HepG2 (cell line): ENCODE data around the gene KRTAP4-7. TPM values are rescaled to one million over a fixed set of nuclear protein-coding genes. Genes with fewer than 3 reads are reported as not detected.
"Not testable (repeated sequence)": the region's sequence is repeated elsewhere in the genome, so short reads cannot be mapped to it uniquely, and the experiment has no call there.

Experiments used
- ATAC-seq: fragments of 200-7000 bp; cut with Tn5 transposase; 3 replicates; pipeline ENCODE4 v1.9.1; 2020; ENCODE audit warnings: mild to moderate bottlenecking, moderate library complexity
- BruUV-seq: library from RNA; stranded (reverse); fragments of 400-500 nt; replicated peaks from 2 replicates; lab custom pipeline; 2021; lab: Mats Ljungman, UMichigan
- CTCF ChIA-PET: fragments of 300-600 bp; formaldehyde crosslinking; extraction: SDS; loops from one replicate; lab custom pipeline; 2021; ENCODE audit warnings: low total read pairs, inconsistent platforms, low intra/inter-chr PET ratio; lab: Yijun Ruan, JAX
- POLR2A ChIA-PET: fragments of 350-600 bp; sonication (Branson Sonifier 250); formaldehyde crosslinking; loops from one replicate; lab custom pipeline; 2020; ENCODE audit warnings: antibody characterized with exemption, inconsistent platforms; lab: Yijun Ruan, JAX
- DNase-seq: peaks from one replicate; pipeline ENCODE4 v3.0.0-alpha.2; 2015; ENCODE audit warnings: low spot score
- FAIRE-seq: peaks from 3 replicates; lab custom pipeline; 2011; peaks lifted over from hg19 to GRCh38; lab: Jason Lieb, UNC
- H2AFZ ChIP-seq: one replicate; pipeline ENCODE4 v1.6.1; 2011; ENCODE audit warnings: low read length, inconsistent platforms
- H3K27ac ChIP-seq: fragments of 300-600 bp; 3 replicates; pipeline ENCODE4 v1.8.0; 2011; ENCODE audit warnings: mixed run types, mild to moderate bottlenecking, mixed read lengths, low read length, inconsistent platforms; ENCODE audit not compliant: insufficient read depth; ENCODE audit errors: extremely low read length
- H3K27me3 ChIP-seq, 2 experiments: fragments of 200-600 bp in 1 of 2; 2 replicates in 1 of 2; 3 replicates in 1 of 2; pipeline versions ENCODE4 v1.6.0 to v1.8.0; 2011; ENCODE audit warnings: low read length in 2 of 2, mild to moderate bottlenecking in 2 of 2, moderate library complexity in 2 of 2, inconsistent platforms in 1 of 2; ENCODE audit not compliant: insufficient read depth in 2 of 2, control insufficient read depth in 1 of 2
- H3K36me3 ChIP-seq, 2 experiments: fragments of 200-600 bp in 1 of 2; replicated peaks in 1 of 2; 2 replicates in 1 of 2; 3 replicates in 1 of 2; pipeline versions ENCODE4 v1.5.1 to v1.8.0; 2011; ENCODE audit warnings: low read length in 2 of 2, inconsistent platforms in 1 of 2; ENCODE audit not compliant: insufficient read depth in 2 of 2, control insufficient read depth in 1 of 2
- H3K4me1 ChIP-seq: 2 replicates; pipeline ENCODE4 v1.5.1; 2012; ENCODE audit warnings: low read length, inconsistent platforms; ENCODE audit not compliant: insufficient read depth
- H3K4me2 ChIP-seq: 2 replicates; pipeline ENCODE4 v1.6.0; 2011; ENCODE audit warnings: low read depth, low read length, inconsistent platforms
- H3K4me3 ChIP-seq, 3 experiments: fragments of 200-600 bp in 1 of 3; sonication (generic), shearing (Covaris generic) in 1 of 3; replicated peaks in 1 of 3; 2 replicates each; pipeline ENCODE4 v1.5.1; 2011 to 2016; ENCODE audit warnings: low read length in 3 of 3, inconsistent platforms in 2 of 3, low read depth in 2 of 3, mild to moderate bottlenecking in 2 of 3, control low read depth in 1 of 3, mixed read lengths in 1 of 3; ENCODE audit not compliant: insufficient read depth in 1 of 3
- H3K79me2 ChIP-seq: one replicate; pipeline ENCODE4 v1.6.1; 2011; ENCODE audit warnings: low read length, inconsistent platforms; ENCODE audit not compliant: insufficient read depth
- H3K9ac ChIP-seq: 2 replicates; pipeline ENCODE4 v1.6.0; 2011; ENCODE audit warnings: mild to moderate bottlenecking, low read depth, low read length, inconsistent platforms; ENCODE audit not compliant: insufficient read depth
- H3K9me3 ChIP-seq: 2 replicates; pipeline ENCODE4 v1.5.1; 2012; ENCODE audit warnings: mild to moderate bottlenecking, low read length
- H4K20me1 ChIP-seq: 2 replicates; pipeline ENCODE4 v1.6.0; 2011; ENCODE audit warnings: inconsistent platforms, mild to moderate bottlenecking, low read length, moderate library complexity; ENCODE audit not compliant: insufficient read depth
- MAFK ChIP-seq, 2 experiments: IDR thresholded peaks in 1 of 2; conservative IDR thresholded peaks in 1 of 2; 2 replicates each; pipeline ENCODE4 v1.6.1; 2011; ENCODE audit warnings: improper control_type of control experiment in 2 of 2, low read length in 2 of 2
- MXD4 ChIP-seq: IDR thresholded peaks from 2 replicates; pipeline ENCODE4 v1.6.1; 2016; ENCODE audit warnings: mild to moderate bottlenecking, missing biosample characterization, missing genetic modification reagents
- PHF8 ChIP-seq: sonication (generic); formaldehyde crosslinking; IDR thresholded peaks from 2 replicates; pipeline ENCODE4 v1.5.0; 2020; ENCODE audit warnings: missing genetic modification reagents
- SUZ12 ChIP-seq: fragments of 150-350 bp; IDR thresholded peaks from 2 replicates; pipeline ENCODE4 v1.6.1; 2014; ENCODE audit warnings: low read depth, low read length
- ZBTB33 ChIP-seq: sonication (generic); formaldehyde crosslinking; IDR thresholded peaks from 2 replicates; pipeline ENCODE4 v1.4.0; 2020; ENCODE audit warnings: missing genetic modification reagents
- ZC3H13 ChIP-seq: sonication (generic); formaldehyde crosslinking; IDR thresholded peaks from 2 replicates; pipeline ENCODE4 v1.8.1; 2023; ENCODE audit warnings: mild to moderate bottlenecking, missing genetic modification reagents, moderate library complexity
- ZNF577 ChIP-seq: sonication (generic); formaldehyde crosslinking; IDR thresholded peaks from 2 replicates; pipeline ENCODE4 v1.4.0; 2020; ENCODE audit warnings: mild to moderate bottlenecking, low read depth, missing genetic modification reagents, borderline replicate concordance
- ZNF713 ChIP-seq: sonication (generic); formaldehyde crosslinking; IDR thresholded peaks from 2 replicates; pipeline ENCODE4 v1.4.0; 2020; ENCODE audit warnings: mild to moderate bottlenecking, missing genetic modification reagents
- WGBS: methylation state at CpG from one replicate; pipeline ENCODE4 v1.1.6; 2017; ENCODE audit warnings: low lambda C conversion rate; 5-methylcytosine and 5-hydroxymethylcytosine counted together
- in situ Hi-C: cut with HindIII; loops from 2 replicates; pipeline ENCODE4 v1.10.0; 2017; ENCODE audit warnings: low pct_unique_long_range_greater_than_20kb; ENCODE audit not compliant: extremely low pct_ligation_motif_present
- intact Hi-C: fragments of 100-400 bp; cut with micrococcal nuclease; formaldehyde crosslinking; loops from one replicate; pipeline ENCODE4 v1.10.0; 2022; ENCODE audit not compliant: unreplicated experiment
- polyA plus RNA-seq, 8 experiments: library from polyadenylated mRNA; depleted of rRNA in 3 of 8; stranded (reverse) in 7 of 8; unstranded in 1 of 8; fragments of >200 nt; fragmentation: Illumina TruSeq in 4 of 8; extraction: Trizol in 4 of 8; gene quantifications; 2 replicates each; pipeline versions ENCODE4 v1.2.1 to v1.2.3, GENCODE V29; 2011 to 2016; ENCODE audit warnings: low read depth in 4 of 8, missing spikeins in 1 of 8, mixed read lengths in 1 of 8; ENCODE audit not compliant: insufficient read depth in 1 of 8
- total RNA-seq, 5 experiments: library from RNA; depleted of rRNA; stranded (reverse); fragments of >200 nt; fragmentation: Illumina TruSeq; extraction: Trizol; gene quantifications; 2 replicates each; pipeline ENCODE4 v1.2.3, GENCODE V29; 2016; ENCODE audit warnings: low read depth in 1 of 5
- TF ChIP-seq, protein P1 (sequence below), 2 experiments: sonication (generic) in 1 of 2; formaldehyde crosslinking in 1 of 2; IDR thresholded peaks; 2 replicates each; pipeline versions ENCODE4 v1.4.0 to v1.6.1; 2016 to 2020; ENCODE audit warnings: borderline replicate concordance in 1 of 2, low read depth in 1 of 2, mild to moderate bottlenecking in 1 of 2, missing genetic modification reagents in 1 of 2

KRTAP4-7 gene
- total and polyA plus RNA-seq, 2 of the 13 experiments (the other 11 are each of a cell fraction or from before 2014, with no cell fraction given), result not detected

DNA sequence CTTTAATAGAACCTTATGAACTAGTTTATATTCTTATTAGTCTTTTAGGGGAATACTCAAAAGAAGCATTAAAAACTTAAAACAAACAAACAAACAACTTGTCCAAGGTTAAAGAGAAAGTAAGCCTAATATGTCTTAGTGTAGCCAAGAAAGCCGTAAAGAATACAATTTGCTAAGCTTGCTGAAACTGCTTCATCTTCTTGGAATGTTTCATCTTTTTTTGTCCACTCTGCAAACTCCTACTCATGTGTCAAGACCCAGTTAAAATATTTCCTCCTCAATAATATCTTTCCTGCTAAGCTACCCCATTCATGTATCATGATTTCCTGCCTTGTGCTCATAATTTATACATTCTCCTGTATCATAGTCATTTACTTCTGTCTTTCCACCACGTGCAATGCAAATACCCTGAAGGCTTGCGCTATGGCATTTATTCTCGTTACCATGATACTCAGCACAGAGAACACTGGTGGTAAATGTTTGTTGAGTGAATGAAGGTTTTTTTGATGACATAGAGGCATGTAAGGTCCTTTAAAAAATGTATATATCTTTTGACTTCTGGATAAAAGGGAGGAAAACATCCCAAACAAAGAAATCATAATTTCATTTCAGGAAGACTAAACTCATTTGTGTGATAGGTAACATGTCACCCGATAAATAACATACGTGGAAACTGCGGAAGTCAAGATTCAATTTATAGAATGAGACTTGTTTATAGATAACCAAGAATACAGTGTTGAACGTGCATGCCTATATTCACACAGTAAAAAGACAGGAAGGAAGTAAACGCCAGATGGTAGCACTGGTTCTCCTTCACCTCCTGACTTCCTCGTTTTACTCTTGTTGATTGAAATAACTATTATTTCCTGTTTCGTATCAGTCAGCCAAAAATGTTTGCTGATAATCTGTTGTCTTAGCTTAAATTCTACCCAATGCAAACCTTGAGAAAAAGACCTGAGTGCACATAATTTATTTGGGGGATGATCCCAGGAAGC, 36.0 kb downstream of the KRTAP4-7 start:
- H3K4me1 ChIP-seq, DNase-seq, BruUV-seq, CTCF ChIA-PET, H3K27me3 ChIP-seq, H3K9me3 ChIP-seq, H3K36me3 ChIP-seq, H3K9ac ChIP-seq, H3K4me3 ChIP-seq, H3K27ac ChIP-seq, H3K4me2 ChIP-seq, H3K79me2 ChIP-seq, ATAC-seq, intact Hi-C loops, FAIRE-seq, H4K20me1 ChIP-seq, in situ Hi-C loops, H2AFZ ChIP-seq, POLR2A ChIA-PET: not testable (repeated sequence)
- 0 out of 4 replicates have a peak, but pooled peaks of 1 of the 2 experiments have one; percentile 0 for TF ChIP-seq MAFK (conservative IDR thresholded peaks at IDR 0.05 in 1 of 2, IDR thresholded peaks at IDR 0.05 in 1 of 2; ENCODE audit: low read length in 2 of 2)
- 47% methylated on average over 11 of the region's 11 CpGs for whole genome bisulfite sequencing

DNA sequence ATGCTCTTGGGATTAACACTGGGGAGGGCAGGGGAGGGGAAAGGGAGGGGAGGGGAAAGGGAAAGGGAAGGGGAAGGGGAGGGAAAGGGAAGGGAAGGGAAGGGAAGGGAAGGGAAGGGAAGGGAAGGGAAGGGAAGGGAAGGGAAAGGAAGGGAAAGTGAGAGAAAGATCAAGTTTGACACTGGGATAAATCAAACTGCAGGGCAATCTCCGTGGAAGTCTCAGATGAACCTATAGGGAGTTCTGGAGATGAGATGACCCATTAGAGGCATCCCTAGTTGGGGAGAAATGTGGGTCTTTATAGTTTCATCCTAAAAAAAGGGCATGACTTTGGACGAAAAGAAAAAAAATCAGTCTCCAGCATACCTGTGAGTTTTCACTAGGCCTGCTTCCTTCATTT, 37.8 kb downstream of the KRTAP4-7 start:
- DNase-seq (no peak), ATAC-seq (no peak), FAIRE-seq (no peak)
- CTCF ChIA-PET, result no interaction called here
- Histone ChIP-seq H3K9ac (no peak overlapping the region), H2AFZ (no peak overlapping the region), H3K4me2 (no peak overlapping the region), H3K4me3 (no peak overlapping the region), H4K20me1 (no peaks in the 10 kb centered on the region), H3K9me3 (no peaks in the 10 kb centered on the region), H3K27ac (no peak overlapping the region), H3K36me3 (no peaks in the 10 kb centered on the region), H3K4me1 (no peaks in the 10 kb centered on the region), H3K27me3 (no peaks in the 10 kb centered on the region), H3K79me2 (no peaks in the 10 kb centered on the region)
- 0% methylated on average over 2 of the region's 2 CpGs for WGBS
- in situ Hi-C loops, result no loop called here
- POLR2A ChIA-PET, result interaction anchor here (0.6 kb wide), 1 partner anchor 131 kb away, joined by 3 read pairs; no protein-coding TSS in a partner anchor
- intact Hi-C loops, result no loop called here
- BruUV-seq, result no TSS peak
- TF ChIP-seq MXD4 (CRISPR knock-in tag) (no peak), ZBTB33 (no peak), SUZ12 (no peak), PHF8 (CRISPR knock-in tag) (no peak), ZNF713 (CRISPR knock-in tag) (no peak), ZC3H13 (CRISPR knock-in tag) (no peak), ZNF577 (CRISPR knock-in tag) (no peak)
- TF ChIP-seq, protein P1, sequence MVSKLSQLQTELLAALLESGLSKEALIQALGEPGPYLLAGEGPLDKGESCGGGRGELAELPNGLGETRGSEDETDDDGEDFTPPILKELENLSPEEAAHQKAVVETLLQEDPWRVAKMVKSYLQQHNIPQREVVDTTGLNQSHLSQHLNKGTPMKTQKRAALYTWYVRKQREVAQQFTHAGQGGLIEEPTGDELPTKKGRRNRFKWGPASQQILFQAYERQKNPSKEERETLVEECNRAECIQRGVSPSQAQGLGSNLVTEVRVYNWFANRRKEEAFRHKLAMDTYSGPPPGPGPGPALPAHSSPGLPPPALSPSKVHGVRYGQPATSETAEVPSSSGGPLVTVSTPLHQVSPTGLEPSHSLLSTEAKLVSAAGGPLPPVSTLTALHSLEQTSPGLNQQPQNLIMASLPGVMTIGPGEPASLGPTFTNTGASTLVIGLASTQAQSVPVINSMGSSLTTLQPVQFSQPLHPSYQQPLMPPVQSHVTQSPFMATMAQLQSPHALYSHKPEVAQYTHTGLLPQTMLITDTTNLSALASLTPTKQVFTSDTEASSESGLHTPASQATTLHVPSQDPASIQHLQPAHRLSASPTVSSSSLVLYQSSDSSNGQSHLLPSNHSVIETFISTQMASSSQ (IDR thresholded peaks at IDR 0.05; ENCODE audit: low read depth), result no peak
- TF ChIP-seq, protein P1 (CRISPR knock-in tag; IDR thresholded peaks at IDR 0.05; ENCODE audit: borderline replicate concordance), result no peak
